ACC112 (cell line): ENCODE data around the gene DMC1.
"Not testable (repeated sequence)": the region's sequence is repeated elsewhere in the genome, so short reads cannot be mapped to it uniquely, and the experiment has no call there.

ENCODE experiments used
- H2AFZ ChIP-seq: fragments of 200-600 bp; sonication (generic); one replicate; pipeline ENCODE4 v1.6.0; 2017; ENCODE audit warnings: antibody characterized with exemption, low read length; ENCODE audit not compliant: unreplicated experiment
- H3K27ac ChIP-seq: fragments of 200-600 bp; sonication (generic); 2 replicates; pipeline ENCODE4 v1.5.1; 2014; ENCODE audit warnings: low read depth, mild to moderate bottlenecking, antibody characterized with exemption, low read length, moderate library complexity
- H3K27me3 ChIP-seq: fragments of 200-600 bp; sonication (generic); 2 replicates; pipeline ENCODE4 v1.6.1; 2014; ENCODE audit warnings: mild to moderate bottlenecking, antibody characterized with exemption, low read length, moderate library complexity, mixed read lengths; ENCODE audit not compliant: insufficient read depth
- H3K36me3 ChIP-seq: fragments of 200-600 bp; sonication (generic); 2 replicates; pipeline ENCODE4 v1.6.1; 2016; ENCODE audit warnings: mild to moderate bottlenecking, antibody characterized with exemption, low read length, moderate library complexity, mixed read lengths; ENCODE audit not compliant: insufficient read depth
- H3K4me1 ChIP-seq: fragments of 200-600 bp; sonication (generic); one replicate; pipeline ENCODE4 v1.6.1; 2016; ENCODE audit warnings: low read length, mixed read lengths; ENCODE audit not compliant: insufficient read depth, unreplicated experiment, control insufficient read depth
- H3K4me3 ChIP-seq: fragments of 200-600 bp; sonication (generic); 2 replicates; pipeline ENCODE4 v1.5.1; 2014; ENCODE audit warnings: mild to moderate bottlenecking, low read depth, low read length
- H3K79me2 ChIP-seq: fragments of 200-600 bp; sonication (generic); one replicate; pipeline ENCODE4 v1.6.0; 2016; ENCODE audit warnings: low read length; ENCODE audit not compliant: control insufficient read depth, unreplicated experiment, insufficient read depth

The DMC1 gene

DNA sequence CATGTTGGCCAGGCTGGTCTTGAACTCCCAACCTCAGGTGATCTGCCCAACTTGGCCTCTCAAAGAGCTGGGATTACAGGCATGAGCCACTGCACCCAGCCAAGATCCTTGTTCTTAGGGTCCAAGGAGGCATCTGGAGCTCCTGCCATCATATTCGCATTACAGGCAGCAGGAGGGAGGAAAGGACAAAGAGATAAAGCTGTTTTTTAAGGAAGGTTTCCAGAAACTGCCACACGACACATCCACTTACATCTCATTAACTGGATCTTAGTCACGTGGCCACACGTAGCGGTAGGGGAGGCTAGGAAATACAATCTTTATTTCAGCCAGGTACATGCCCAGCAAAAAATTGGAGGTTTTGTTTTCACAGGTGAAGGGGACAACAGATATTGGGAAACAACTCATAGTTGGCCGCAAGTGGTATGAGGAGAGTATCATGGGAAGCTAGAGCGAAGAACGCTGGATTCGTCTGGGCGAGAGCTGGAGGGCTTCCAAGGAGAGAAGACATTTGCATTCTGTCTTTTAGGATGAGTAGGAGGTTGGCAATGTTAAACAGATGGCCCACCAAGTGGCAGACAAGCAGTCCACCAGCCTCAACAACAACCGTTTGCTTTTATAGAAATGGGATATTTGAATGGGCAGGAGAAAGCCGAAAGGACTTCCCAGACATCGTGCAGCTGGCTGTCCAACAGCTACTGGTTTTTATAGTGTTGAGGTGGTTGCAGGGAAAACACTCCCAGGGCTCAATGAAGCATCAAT lies 39.2 kb upstream of the DMC1 start:
- no peaks in the 10 kb centered on the region for H3K36me3 ChIP-seq
- no peak overlapping the region for H3K27ac ChIP-seq
- no peaks in the 10 kb centered on the region for H3K79me2 ChIP-seq
- H2AFZ ChIP-seq = no peak overlapping the region
- no peak overlapping the region for H3K4me3 ChIP-seq
- H3K4me1 ChIP-seq = peaks cover 10% of the 10 kb centered on the region
- no peaks in the 10 kb centered on the region for H3K27me3 ChIP-seq

GRCh38 chr22:38607680-38608079 lies 37.7 kb upstream of the DMC1 start:
- Histone ChIP-seq H3K4me3 (no peak overlapping the region), H3K27me3 (no peaks in the 10 kb centered on the region), H3K27ac (no peak overlapping the region), H3K36me3 (no peaks in the 10 kb centered on the region), H3K4me1 (peaks cover 10% of the 10 kb centered on the region), H3K79me2 (no peaks in the 10 kb centered on the region), H2AFZ (no peak overlapping the region)

DNA sequence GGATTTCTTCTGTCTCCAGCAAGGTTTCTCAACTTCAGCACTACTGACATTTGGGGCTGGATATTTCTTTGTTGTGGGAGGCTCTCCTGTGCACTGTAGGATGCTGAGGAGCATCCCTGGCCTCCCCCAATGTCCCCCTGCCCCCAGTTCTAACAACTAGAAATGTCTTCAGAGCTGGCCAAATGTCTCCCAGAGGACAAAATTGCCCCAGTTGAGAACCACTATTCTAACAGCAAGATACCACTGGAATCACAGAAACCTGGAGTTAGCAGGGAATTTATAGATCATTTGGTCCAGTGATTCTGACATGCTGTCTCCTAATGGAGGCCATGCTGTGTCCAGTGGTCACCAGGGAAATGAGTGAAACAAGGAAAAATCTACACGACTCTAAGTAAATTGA lies 32.2 kb upstream of the DMC1 start:
- Histone ChIP-seq H3K36me3 (no peaks in the 10 kb centered on the region), H3K4me1 (peaks cover 10% of the 10 kb centered on the region), H3K27ac (no peak overlapping the region), H3K27me3 (no peaks in the 10 kb centered on the region), H3K4me3 (no peak overlapping the region), H2AFZ (no peak overlapping the region), H3K79me2 (no peaks in the 10 kb centered on the region)

- Histone ChIP-seq H2AFZ (no peak overlapping the region), H3K79me2 (no peaks in the 10 kb centered on the region), H3K27ac (no peak overlapping the region), H3K27me3 (no peaks in the 10 kb centered on the region), H3K4me1 (peaks cover 5% of the 10 kb centered on the region), H3K36me3 (no peaks in the 10 kb centered on the region), H3K4me3 (no peak overlapping the region)
These were observed 31.3 kb upstream of the DMC1 start for GRCh38 chr22:38601221-38601764.

DNA sequence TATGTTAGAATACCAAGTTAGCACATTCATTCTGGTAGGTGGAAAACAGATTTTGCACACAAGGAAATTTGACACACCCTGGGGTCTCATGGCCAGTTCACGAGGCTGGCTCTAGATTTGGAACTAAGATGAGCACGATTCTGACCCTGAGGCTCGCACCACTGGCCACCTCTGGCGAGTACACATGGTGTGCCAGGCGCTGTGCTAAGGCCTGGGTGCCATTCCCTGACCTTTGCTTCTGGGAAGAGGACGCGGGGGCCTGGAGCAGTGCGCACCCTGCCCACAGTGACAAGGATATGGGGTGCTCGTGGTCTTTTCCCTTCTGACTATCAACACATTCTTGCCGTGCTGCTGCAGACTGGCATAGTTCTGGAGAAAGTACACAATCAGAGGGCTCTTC lies 29.5 kb upstream of the DMC1 start:
- Histone ChIP-seq H2AFZ (no peak overlapping the region), H3K4me3 (no peak overlapping the region), H3K27me3 (no peaks in the 10 kb centered on the region), H3K36me3 (no peaks in the 10 kb centered on the region), H3K27ac (no peak overlapping the region), H3K4me1 (no peaks in the 10 kb centered on the region), H3K79me2 (no peaks in the 10 kb centered on the region)

- H3K36me3 ChIP-seq, H3K4me1 ChIP-seq, H3K27ac ChIP-seq, H3K79me2 ChIP-seq, H3K4me3 ChIP-seq, H3K27me3 ChIP-seq, H2AFZ ChIP-seq: not testable (repeated sequence)
These were observed 12.9 kb upstream of the DMC1 start for GRCh38 chr22:38582923-38583322.

GRCh38 chr22:38578505-38578904 lies 8.5 kb upstream of the DMC1 start:
- H3K27me3 ChIP-seq = no peaks in the 10 kb centered on the region
- no peak overlapping the region for H2AFZ ChIP-seq
- no peak overlapping the region for H3K27ac ChIP-seq
- no peaks in the 10 kb centered on the region for H3K79me2 ChIP-seq
- no peak overlapping the region for H3K4me3 ChIP-seq
- no peaks in the 10 kb centered on the region for H3K36me3 ChIP-seq
- H3K4me1 ChIP-seq = no peaks in the 10 kb centered on the region

- H3K36me3 ChIP-seq = no peaks in the 10 kb centered on the region
- H3K4me1 ChIP-seq = peaks cover 11% of the 10 kb centered on the region
- no peak overlapping the region for H2AFZ ChIP-seq
- H3K4me3 ChIP-seq = no peak overlapping the region
- no peak overlapping the region for H3K27ac ChIP-seq
- no peaks in the 10 kb centered on the region for H3K79me2 ChIP-seq
- no peaks in the 10 kb centered on the region for H3K27me3 ChIP-seq
These were observed 2.1 kb upstream of the DMC1 start for GRCh38 chr22:38572065-38572464.

- Histone ChIP-seq H3K27ac (peak overlapping the region; percentile 47), H2AFZ (peak overlapping the region; percentile 93), H3K36me3 (no peaks in the 10 kb centered on the region)
These were observed 889 bp upstream of the DMC1 start for GRCh38 chr22:38570779-38571364.

GRCh38 chr22:38569181-38569971 lies 607 bp downstream of the DMC1 start:
- H3K79me2 ChIP-seq = no peaks in the 10 kb centered on the region
- peak overlapping the region; percentile 94 for H2AFZ ChIP-seq
- peak overlapping the region; percentile 40; the same call in 1 of the 2 replicates for H3K27ac ChIP-seq
- H3K36me3 ChIP-seq = no peaks in the 10 kb centered on the region
- no peaks in the 10 kb centered on the region for H3K27me3 ChIP-seq
- peaks cover 11% of the 10 kb centered on the region for H3K4me1 ChIP-seq
- H3K4me3 ChIP-seq = peak overlapping the region; percentile 86

More at GRCh38 chr22:38570779-38571364, 889 bp upstream of the DMC1 start:
- Histone ChIP-seq H3K79me2 (no peaks in the 10 kb centered on the region), H3K27me3 (no peaks in the 10 kb centered on the region), H3K4me3 (peak overlapping the region; percentile 88), H3K4me1 (peaks cover 11% of the 10 kb centered on the region)
